Endometrial microvascular endothelial cells (primary cell): ENCODE results near the gene MSL3B. TPM values are rescaled to one million over a fixed set of nuclear protein-coding genes. Genes with fewer than 3 reads are reported as not detected.

Source experiments
- in situ Hi-C: cut with HindIII; loops from 2 replicates; pipeline ENCODE4 v1.10.0; 2017; ENCODE audit warnings: low sequenced_read_pairs, low pct_unique_long_range_greater_than_20kb; ENCODE audit errors: inconsistent ontology term
- total RNA-seq: library from RNA; depleted of rRNA; stranded (reverse); fragments of >200 nt; gene quantifications from one replicate; pipeline ENCODE4 v1.2.3, GENCODE V29; 2015; ENCODE audit errors: inconsistent ontology term

The MSL3B gene

GRCh38 chr2:233821709-233822100, 46.5 kb downstream of the MSL3B start:
- in situ Hi-C loops = no loop called here

- in situ Hi-C loops = no loop called here
Measured at GRCh38 chr2:233821196-233821595, 47.0 kb downstream of the MSL3B start.

GRCh38 chr2:233820774-233821105, 47.4 kb downstream of the MSL3B start:
- in situ Hi-C loops = no loop called here

- in situ Hi-C loops = no loop called here
Measured at GRCh38 chr2:233819884-233820773, 48.1 kb downstream of the MSL3B start.

- in situ Hi-C loops = no loop called here
Measured at GRCh38 chr2:233818639-233819621, 49.3 kb downstream of the MSL3B start.

- in situ Hi-C loops = no loop called here
Measured at GRCh38 chr2:233817995-233818638, 50.1 kb downstream of the MSL3B start.

- in situ Hi-C loops = no loop called here
Measured at GRCh38 chr2:233817361-233817911, 50.8 kb downstream of the MSL3B start.

GRCh38 chr2:233816771-233817170, 51.4 kb downstream of the MSL3B start:
- in situ Hi-C loops = no loop called here

- in situ Hi-C loops = no loop called here
Measured at GRCh38 chr2:233816334-233816733, 51.9 kb downstream of the MSL3B start.

GRCh38 chr2:233815861-233816260, 52.3 kb downstream of the MSL3B start:
- in situ Hi-C loops = no loop called here

Other genes with a start within 250 kb of the MSL3B start
- not detected for gene UGT1A10, start 231.9 kb downstream of the MSL3B start, total RNA-seq
- not detected for gene UGT1A9, start 196.5 kb downstream of the MSL3B start, total RNA-seq
- gene UGT1A7, start 186.5 kb downstream of the MSL3B start, total RNA-seq = not detected
- not detected for gene UGT1A6, start 175.5 kb downstream of the MSL3B start, total RNA-seq
- gene UGT1A5, start 155.5 kb downstream of the MSL3B start, total RNA-seq = not detected
- gene UGT1A4, start 149.7 kb downstream of the MSL3B start, total RNA-seq = not detected
- not detected for gene UGT1A3, start 139.3 kb downstream of the MSL3B start, total RNA-seq
- not detected for gene UGT1A1, start 108.1 kb downstream of the MSL3B start, total RNA-seq
- not detected for gene MROH2A, start 90.1 kb downstream of the MSL3B start, total RNA-seq
- 69.5 TPM for gene HJURP, start 13.9 kb downstream of the MSL3B start, total RNA-seq
- gene TRPM8, start 49.0 kb upstream of the MSL3B start, total RNA-seq = not detected
- not detected for gene SPP2, start 182.3 kb upstream of the MSL3B start, total RNA-seq